ENCODE data around the gene DCTD.

The DCTD gene

DNA sequence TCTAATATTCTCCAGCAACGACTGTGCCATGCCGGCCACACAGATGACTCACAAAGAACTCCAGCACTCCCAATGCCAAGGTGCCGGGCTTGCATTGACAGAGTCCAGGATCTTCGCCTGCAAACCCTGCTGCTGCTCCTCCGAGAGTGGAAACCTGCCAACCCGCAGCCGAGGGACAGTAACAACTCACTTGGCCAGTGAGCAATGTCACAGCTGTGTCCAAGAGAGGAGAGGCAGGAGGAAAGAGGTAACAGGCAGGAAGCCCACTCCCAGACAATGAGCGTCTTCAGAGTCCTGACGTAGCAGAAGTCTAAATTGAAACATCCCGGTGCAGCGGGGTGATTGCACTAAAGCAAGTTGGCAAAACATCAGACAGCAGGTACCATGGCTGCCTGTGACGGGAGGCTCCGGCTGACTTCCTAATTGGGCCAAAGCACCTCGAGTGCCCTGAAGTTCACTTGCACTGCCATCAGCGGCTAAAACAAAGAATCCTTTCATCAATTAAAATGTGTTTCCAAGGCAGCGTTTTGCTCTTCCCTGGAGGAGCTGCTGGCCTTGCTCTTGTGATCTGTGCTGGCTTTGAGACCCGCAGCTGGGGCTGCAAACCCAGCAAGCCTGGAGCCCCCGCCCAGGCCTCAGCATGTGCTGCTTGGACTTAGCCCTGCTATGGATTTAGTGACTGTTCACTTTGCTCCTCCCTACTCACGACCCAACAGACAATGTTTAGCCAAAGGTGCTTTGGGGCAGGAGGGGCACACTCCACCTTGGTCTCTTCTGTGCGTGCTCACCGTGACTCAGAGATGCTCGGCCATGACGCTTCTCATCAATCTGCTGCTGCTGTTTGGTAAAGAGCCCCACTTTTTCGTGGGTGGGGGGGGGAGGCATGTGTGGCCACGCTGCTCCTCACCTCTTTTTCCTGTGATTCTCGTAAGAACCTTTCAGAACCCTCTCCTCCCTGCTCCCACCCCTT, 36.5 kb downstream of the DCTD start:
- Histone ChIP-seq H3K36me3 (replicated peaks; ENCODE audit: insufficient read depth, low read length) (no peaks in the 10 kb centered on the region), H3K79me2 (ENCODE audit: low read length) (no peaks in the 10 kb centered on the region), H3K9ac (ENCODE audit: low read length) (no peak overlapping the region), H3K27ac (ENCODE audit: low read length) (no peak overlapping the region), H3K4me2 (ENCODE audit: low read depth, low read length) (no peak overlapping the region), H2AFZ (ENCODE audit: low read length) (no peak overlapping the region), H3K9me2 (replicated peaks; ENCODE audit: insufficient read depth, low read length) (no peaks in the 10 kb centered on the region), H3K9me3 (replicated peaks; ENCODE audit: insufficient read depth, low read length) (no peaks in the 10 kb centered on the region), H3F3A (ENCODE audit: insufficient read depth, low read length) (no peaks in the 10 kb centered on the region), H3K4me3 (ENCODE audit: low read length) (no peak overlapping the region), H3K4me1 (ENCODE audit: low read length) (no peaks in the 10 kb centered on the region), H4K20me1 (ENCODE audit: insufficient read depth, low read length) (no peaks in the 10 kb centered on the region), H3K27me3 (replicated peaks; ENCODE audit: insufficient read depth, low read length) (no peaks in the 10 kb centered on the region)
- TF ChIP-seq, protein P1, sequence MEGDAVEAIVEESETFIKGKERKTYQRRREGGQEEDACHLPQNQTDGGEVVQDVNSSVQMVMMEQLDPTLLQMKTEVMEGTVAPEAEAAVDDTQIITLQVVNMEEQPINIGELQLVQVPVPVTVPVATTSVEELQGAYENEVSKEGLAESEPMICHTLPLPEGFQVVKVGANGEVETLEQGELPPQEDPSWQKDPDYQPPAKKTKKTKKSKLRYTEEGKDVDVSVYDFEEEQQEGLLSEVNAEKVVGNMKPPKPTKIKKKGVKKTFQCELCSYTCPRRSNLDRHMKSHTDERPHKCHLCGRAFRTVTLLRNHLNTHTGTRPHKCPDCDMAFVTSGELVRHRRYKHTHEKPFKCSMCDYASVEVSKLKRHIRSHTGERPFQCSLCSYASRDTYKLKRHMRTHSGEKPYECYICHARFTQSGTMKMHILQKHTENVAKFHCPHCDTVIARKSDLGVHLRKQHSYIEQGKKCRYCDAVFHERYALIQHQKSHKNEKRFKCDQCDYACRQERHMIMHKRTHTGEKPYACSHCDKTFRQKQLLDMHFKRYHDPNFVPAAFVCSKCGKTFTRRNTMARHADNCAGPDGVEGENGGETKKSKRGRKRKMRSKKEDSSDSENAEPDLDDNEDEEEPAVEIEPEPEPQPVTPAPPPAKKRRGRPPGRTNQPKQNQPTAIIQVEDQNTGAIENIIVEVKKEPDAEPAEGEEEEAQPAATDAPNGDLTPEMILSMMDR (IDR thresholded peaks at IDR 0.05; ENCODE audit: low read length), result no peak
- no peak for DNase-seq

DNA sequence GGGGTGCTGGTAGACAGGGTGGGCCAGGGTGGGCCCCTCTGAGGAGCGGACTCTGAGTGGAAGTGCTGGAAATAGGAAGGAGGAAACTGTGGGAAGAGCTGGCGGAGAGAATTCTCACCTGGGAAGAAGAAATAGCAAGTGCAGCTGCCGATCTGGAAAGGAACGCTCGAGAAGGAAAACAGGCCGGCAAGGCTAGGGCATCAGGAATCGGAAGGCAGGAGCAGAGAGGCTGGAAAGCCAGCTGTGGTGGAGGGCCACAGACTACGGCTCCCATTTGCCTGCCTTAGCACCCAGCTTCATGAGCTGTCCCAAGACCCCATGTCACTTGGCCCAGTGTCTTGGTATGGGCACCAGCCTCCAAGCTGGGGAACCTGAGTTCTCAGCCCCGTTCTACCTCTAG, 37.3 kb downstream of the DCTD start:
- no peak for DNase-seq
- Histone ChIP-seq H3K79me2 (ENCODE audit: low read length) (no peaks in the 10 kb centered on the region), H4K20me1 (ENCODE audit: insufficient read depth, low read length) (no peaks in the 10 kb centered on the region), H3K9me3 (replicated peaks; ENCODE audit: insufficient read depth, low read length) (no peaks in the 10 kb centered on the region), H3K36me3 (replicated peaks; ENCODE audit: insufficient read depth, low read length) (no peaks in the 10 kb centered on the region), H3F3A (ENCODE audit: insufficient read depth, low read length) (no peaks in the 10 kb centered on the region), H3K9ac (ENCODE audit: low read length) (no peak overlapping the region), H3K4me3 (ENCODE audit: low read length) (no peak overlapping the region), H3K27ac (ENCODE audit: low read length) (no peak overlapping the region), H2AFZ (ENCODE audit: low read length) (no peak overlapping the region), H3K27me3 (replicated peaks; ENCODE audit: insufficient read depth, low read length) (no peaks in the 10 kb centered on the region), H3K4me2 (ENCODE audit: low read depth, low read length) (no peak overlapping the region), H3K4me1 (ENCODE audit: low read length) (no peaks in the 10 kb centered on the region), H3K9me2 (replicated peaks; ENCODE audit: insufficient read depth, low read length) (no peaks in the 10 kb centered on the region)
- TF ChIP-seq EZH2 (optimal IDR thresholded peaks at IDR 0.05; ENCODE audit: low read depth, low read length) (no peak), EZH2phosphoT487 (IDR thresholded peaks at IDR 0.05; ENCODE audit: low read length) (no peak)
- TF ChIP-seq, protein P1 (IDR thresholded peaks at IDR 0.05; ENCODE audit: low read length), result no peak

DNA sequence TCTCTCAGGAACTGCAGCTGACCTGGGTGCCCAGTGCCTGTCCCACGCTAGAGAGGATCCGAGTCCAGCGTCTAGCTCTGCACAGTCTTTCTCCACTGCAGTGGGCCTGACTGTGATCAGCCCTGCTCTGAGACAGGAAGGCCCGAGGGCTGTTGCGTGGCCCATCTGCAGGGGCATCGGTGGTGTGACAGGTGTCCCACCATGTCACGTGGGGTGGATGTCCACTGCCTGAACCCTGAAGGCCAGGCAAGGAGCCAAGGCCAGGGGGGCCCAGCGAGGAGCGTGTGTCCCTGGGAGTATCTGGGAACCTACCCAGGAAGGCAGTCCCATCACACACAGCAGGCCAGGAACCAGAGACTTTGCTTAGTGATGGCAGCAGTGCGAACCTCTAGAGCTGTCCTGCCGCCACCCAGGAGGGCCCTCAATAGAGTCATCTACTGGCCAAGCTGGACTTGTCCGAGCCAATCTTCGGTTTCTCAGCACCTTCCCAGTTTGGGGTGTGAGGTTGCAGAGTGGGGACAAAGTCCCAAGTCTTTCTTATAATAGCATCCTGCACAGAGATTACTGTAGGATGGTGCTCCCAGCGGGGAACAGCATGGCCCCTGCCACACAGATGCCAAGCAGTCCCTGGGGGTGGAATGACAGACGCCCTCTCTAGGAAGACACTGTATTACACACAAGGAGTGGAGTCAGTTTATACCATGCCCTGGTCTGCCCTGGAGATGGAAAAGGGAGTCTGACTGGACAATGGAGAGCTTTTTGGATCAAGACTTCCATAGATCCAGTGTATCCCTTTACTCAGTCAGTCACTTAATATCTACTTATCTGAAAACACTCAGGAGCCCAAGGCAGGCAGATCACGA, 38.3 kb downstream of the DCTD start:
- no peaks in the 10 kb centered on the region for H3K79me2 ChIP-seq (ENCODE audit: low read length)
- H3K9ac ChIP-seq (ENCODE audit: low read length), result no peak overlapping the region
- no peak for DNase-seq
- no peak for TF ChIP-seq EZH2phosphoT487 (IDR thresholded peaks at IDR 0.05; ENCODE audit: low read length)
- TF ChIP-seq, protein P1 (IDR thresholded peaks at IDR 0.05; ENCODE audit: low read length), result no peak
- H3K27ac ChIP-seq (ENCODE audit: low read length), result no peak overlapping the region
- no peaks in the 10 kb centered on the region for H3K9me2 ChIP-seq (replicated peaks; ENCODE audit: insufficient read depth, low read length)
- no peaks in the 10 kb centered on the region for H3F3A ChIP-seq (ENCODE audit: insufficient read depth, low read length)
- no peaks in the 10 kb centered on the region for H4K20me1 ChIP-seq (ENCODE audit: insufficient read depth, low read length)
- no peaks in the 10 kb centered on the region for H3K27me3 ChIP-seq (replicated peaks; ENCODE audit: insufficient read depth, low read length)
- no peaks in the 10 kb centered on the region for H3K4me1 ChIP-seq (ENCODE audit: low read length)
- H3K4me3 ChIP-seq (ENCODE audit: low read length), result no peak overlapping the region
- H2AFZ ChIP-seq (ENCODE audit: low read length), result no peak overlapping the region
- H3K9me3 ChIP-seq (replicated peaks; ENCODE audit: insufficient read depth, low read length), result no peaks in the 10 kb centered on the region
- no peaks in the 10 kb centered on the region for H3K36me3 ChIP-seq (replicated peaks; ENCODE audit: insufficient read depth, low read length)
- H3K4me2 ChIP-seq (ENCODE audit: low read depth, low read length), result no peak overlapping the region

All from MM.1S (cell line).